Epithelial cell of esophagus (primary cell): ENCODE data around the gene GLI2.

Experiments used
- DNase-seq: peaks from one replicate; pipeline ENCODE4 v3.0.0; 2010; ENCODE audit warnings: low read depth
- H3K4me3 ChIP-seq: 2 replicates; pipeline ENCODE4 v1.5.1; 2011; ENCODE audit warnings: mild to moderate bottlenecking, low read length, control low read depth
- CTCF ChIP-seq: IDR thresholded peaks from 2 replicates; pipeline ENCODE4 v1.5.1; 2011; ENCODE audit warnings: low read depth, mild to moderate bottlenecking, low read length, control low read depth, inconsistent platforms; ENCODE audit not compliant: insufficient read depth; ENCODE audit errors: missing control alignments

Gene GLI2

GRCh38 chr2:120735746-120736170, at the start of gene GLI2:
Gene GLI2 (plus strand): TSS chr2:120735868. CDS start chr2:120797321, 61,453 bp downstream.
- H3K4me3 ChIP-seq: peak within 1 kb of the TSS; percentile 28

GRCh38 chr2:120685974-120686297, 49.7 kb upstream of the GLI2 start:
- no peak for TF ChIP-seq CTCF
- DNase-seq: no peak
- H3K4me3 ChIP-seq: no peak overlapping the region

More at GRCh38 chr2:120735746-120736170, at the start of gene GLI2:
- peak; percentile 82 for DNase-seq
- peak; percentile 30 for TF ChIP-seq CTCF

- TF ChIP-seq CTCF: peak; percentile 21
- DNase-seq: no peak
- H3K4me3 ChIP-seq: no peak overlapping the region
Measured at GRCh38 chr2:120686511-120687168, 49.0 kb upstream of the GLI2 start.

- H3K4me3 ChIP-seq: no peak overlapping the region
- TF ChIP-seq CTCF: no peak
- DNase-seq: no peak
Measured at GRCh38 chr2:120687210-120687609, 48.5 kb upstream of the GLI2 start.

GRCh38 chr2:120690521-120690920, 45.1 kb upstream of the GLI2 start:
- no peak for TF ChIP-seq CTCF
- no peak overlapping the region for H3K4me3 ChIP-seq
- no peak for DNase-seq

- no peak overlapping the region for H3K4me3 ChIP-seq
- no peak for TF ChIP-seq CTCF
- no peak for DNase-seq
Measured at GRCh38 chr2:120691410-120691809, 44.3 kb upstream of the GLI2 start.

- DNase-seq: no peak
- no peak for TF ChIP-seq CTCF
Measured at GRCh38 chr2:120692691-120693090, 43.0 kb upstream of the GLI2 start.

More at GRCh38 chr2:120692691-120693090, 43.0 kb upstream of the GLI2 start:
- H3K4me3 ChIP-seq: no peak overlapping the region
